Suprapubic skin (tissue), 3 donors: ENCODE measurements around the gene APBA3.

Source experiments
- POLR2A ChIP-seq, 2 donors: fragments of 450-650 bp; IDR thresholded peaks; one replicate each; pipeline ENCODE4 v1.6.1; 2017; ENCODE audit warnings: antibody characterized with exemption in 2 of 2, mild to moderate bottlenecking in 2 of 2, moderate library complexity in 2 of 2
- TF ChIP-seq, protein P1 (sequence below), 2 donors: fragments of 200-600 bp in 1 of 2; fragments of 450-650 bp in 1 of 2; sonication (generic) in 1 of 2; IDR thresholded peaks; one replicate each; pipeline ENCODE4 v1.5.1; 2016 to 2019; ENCODE audit warnings: antibody characterized with exemption in 2 of 2, mild to moderate bottlenecking in 1 of 2, moderate library complexity in 1 of 2

DNA sequence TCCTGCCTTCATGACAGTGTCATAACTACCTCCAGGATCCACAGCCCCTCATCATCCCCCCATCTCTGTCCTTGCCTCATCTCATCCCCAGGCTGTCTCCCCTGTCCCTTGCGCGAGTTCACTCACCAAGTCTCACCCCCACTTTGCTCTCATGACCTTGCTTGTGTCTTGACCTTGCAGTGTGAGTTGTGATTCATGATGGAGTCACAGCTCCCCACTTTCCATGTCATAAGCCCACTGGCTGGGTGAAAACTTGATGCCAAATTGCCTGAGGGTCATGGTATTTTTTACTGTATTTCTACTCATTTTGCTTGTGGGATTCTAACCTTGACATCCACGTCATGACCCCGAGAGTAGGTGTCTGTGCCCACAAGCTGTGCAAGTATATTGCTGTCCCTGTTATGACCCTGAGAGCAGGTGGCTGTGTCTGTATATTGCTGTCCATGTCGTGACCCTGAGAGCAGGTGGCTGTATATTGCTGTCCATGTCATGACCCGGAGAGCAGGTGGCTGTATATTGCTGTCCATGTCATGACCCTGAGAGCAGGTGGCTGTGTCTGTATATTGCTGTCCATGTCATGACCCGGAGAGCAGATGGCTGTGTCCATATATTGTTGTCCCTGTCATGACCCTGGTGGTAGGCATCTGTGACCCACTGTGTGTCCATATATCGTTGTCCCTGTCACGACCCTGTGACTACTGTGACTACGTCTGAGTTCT lies 23.8 kb downstream of the APBA3 start:
- TF ChIP-seq, protein P1, sequence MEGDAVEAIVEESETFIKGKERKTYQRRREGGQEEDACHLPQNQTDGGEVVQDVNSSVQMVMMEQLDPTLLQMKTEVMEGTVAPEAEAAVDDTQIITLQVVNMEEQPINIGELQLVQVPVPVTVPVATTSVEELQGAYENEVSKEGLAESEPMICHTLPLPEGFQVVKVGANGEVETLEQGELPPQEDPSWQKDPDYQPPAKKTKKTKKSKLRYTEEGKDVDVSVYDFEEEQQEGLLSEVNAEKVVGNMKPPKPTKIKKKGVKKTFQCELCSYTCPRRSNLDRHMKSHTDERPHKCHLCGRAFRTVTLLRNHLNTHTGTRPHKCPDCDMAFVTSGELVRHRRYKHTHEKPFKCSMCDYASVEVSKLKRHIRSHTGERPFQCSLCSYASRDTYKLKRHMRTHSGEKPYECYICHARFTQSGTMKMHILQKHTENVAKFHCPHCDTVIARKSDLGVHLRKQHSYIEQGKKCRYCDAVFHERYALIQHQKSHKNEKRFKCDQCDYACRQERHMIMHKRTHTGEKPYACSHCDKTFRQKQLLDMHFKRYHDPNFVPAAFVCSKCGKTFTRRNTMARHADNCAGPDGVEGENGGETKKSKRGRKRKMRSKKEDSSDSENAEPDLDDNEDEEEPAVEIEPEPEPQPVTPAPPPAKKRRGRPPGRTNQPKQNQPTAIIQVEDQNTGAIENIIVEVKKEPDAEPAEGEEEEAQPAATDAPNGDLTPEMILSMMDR (IDR thresholded peaks at IDR 0.05), result no peak
- TF ChIP-seq POLR2A (IDR thresholded peaks at IDR 0.05), result no peak
